DMS53 treated with DMSO at 0.1 percent for 48 hours (cell line): Measurements from ENCODE around the gene ZNF160.
"Not testable (repeated sequence)": the region's sequence is repeated elsewhere in the genome, so short reads cannot be mapped to it uniquely, and the experiment has no call there.

Experiments
- DNase-seq: peaks from one replicate; lab custom pipeline; 2025; ENCODE audit not compliant: unreplicated experiment; lab: John Stamatoyannopoulos, UW

The ZNF160 gene

GRCh38 chr19:53103234-53104203, at the start of gene ZNF160:
TSS of gene ZNF160 (minus strand) at chr19:53103422. CDS start at chr19:53086276, 17,146 bp downstream.
- DNase-seq, result peak; percentile 84

- DNase-seq, result no peak
These were observed 44.4 kb upstream of the ZNF160 start for GRCh38 chr19:53147645-53148044.

- no peak for DNase-seq
These were observed 37.1 kb upstream of the ZNF160 start for GRCh38 chr19:53140351-53140750.

GRCh38 chr19:53136432-53136831, 33.2 kb upstream of the ZNF160 start:
- no peak for DNase-seq

GRCh38 chr19:53132141-53132991, 29.1 kb upstream of the ZNF160 start, which contains the start of gene ZNF415:
TSS of gene ZNF415 (minus strand) at chr19:53132910. CDS start at chr19:53122676, 10,234 bp downstream.
- no peak for DNase-seq

- no peak for DNase-seq
These were observed 28.5 kb upstream of the ZNF160 start for GRCh38 chr19:53131727-53132126.

GRCh38 chr19:53131085-53131590, 27.9 kb upstream of the ZNF160 start:
- no peak for DNase-seq

GRCh38 chr19:53130506-53130905, 27.3 kb upstream of the ZNF160 start:
- DNase-seq, result no peak

GRCh38 chr19:53126733-53127526, 23.7 kb upstream of the ZNF160 start:
- not testable (repeated sequence) for DNase-seq

GRCh38 chr19:53123400-53123799, 20.2 kb upstream of the ZNF160 start:
- DNase-seq, result no peak

- DNase-seq, result no peak
These were observed 9.1 kb upstream of the ZNF160 start for GRCh38 chr19:53112286-53112685.

GRCh38 chr19:53109527-53109926, 6.3 kb upstream of the ZNF160 start:
- no peak for DNase-seq

GRCh38 chr19:53102756-53103233, 427 bp downstream of the ZNF160 start:
- no peak for DNase-seq

GRCh38 chr19:53102206-53102755, 941 bp downstream of the ZNF160 start:
- no peak for DNase-seq

- no peak for DNase-seq
These were observed 1.7 kb downstream of the ZNF160 start for GRCh38 chr19:53101518-53101917.

- DNase-seq, result not testable (repeated sequence)
These were observed 4.7 kb downstream of the ZNF160 start for GRCh38 chr19:53098570-53098969.

- DNase-seq, result not testable (repeated sequence)
These were observed 6.1 kb downstream of the ZNF160 start for GRCh38 chr19:53096982-53097690.

GRCh38 chr19:53096579-53096978, 6.6 kb downstream of the ZNF160 start:
- DNase-seq, result not testable (repeated sequence)
